ENCODE measurements around the gene PLCZ1.
"Not testable (repeated sequence)": the region's sequence is repeated elsewhere in the genome, so short reads cannot be mapped to it uniquely, and the experiment has no call there.

The PLCZ1 gene, protein sequence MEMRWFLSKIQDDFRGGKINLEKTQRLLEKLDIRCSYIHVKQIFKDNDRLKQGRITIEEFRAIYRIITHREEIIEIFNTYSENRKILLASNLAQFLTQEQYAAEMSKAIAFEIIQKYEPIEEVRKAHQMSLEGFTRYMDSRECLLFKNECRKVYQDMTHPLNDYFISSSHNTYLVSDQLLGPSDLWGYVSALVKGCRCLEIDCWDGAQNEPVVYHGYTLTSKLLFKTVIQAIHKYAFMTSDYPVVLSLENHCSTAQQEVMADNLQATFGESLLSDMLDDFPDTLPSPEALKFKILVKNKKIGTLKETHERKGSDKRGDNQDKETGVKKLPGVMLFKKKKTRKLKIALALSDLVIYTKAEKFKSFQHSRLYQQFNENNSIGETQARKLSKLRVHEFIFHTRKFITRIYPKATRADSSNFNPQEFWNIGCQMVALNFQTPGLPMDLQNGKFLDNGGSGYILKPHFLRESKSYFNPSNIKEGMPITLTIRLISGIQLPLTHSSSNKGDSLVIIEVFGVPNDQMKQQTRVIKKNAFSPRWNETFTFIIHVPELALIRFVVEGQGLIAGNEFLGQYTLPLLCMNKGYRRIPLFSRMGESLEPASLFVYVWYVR

DNA sequence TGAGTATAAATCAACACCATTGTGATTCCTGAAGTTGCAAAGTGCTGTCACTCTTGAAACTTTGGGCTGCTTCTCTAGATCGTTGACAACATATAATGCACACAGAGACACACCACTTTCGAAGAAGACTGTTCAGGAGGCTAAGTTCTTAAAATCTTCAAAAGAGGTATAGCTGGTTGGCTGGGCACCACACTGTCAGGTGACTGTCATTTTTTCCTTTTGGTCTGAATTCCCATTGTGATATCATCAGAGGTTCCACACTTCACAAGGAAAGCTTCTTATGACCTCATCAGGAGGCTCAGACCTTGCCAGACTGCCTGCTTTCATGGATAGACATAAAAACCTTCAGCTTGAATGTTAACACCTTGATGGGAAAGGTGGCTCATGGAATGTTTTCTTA, at the start of gene PLCZ1, which contains the start of gene CAPZA3:
PLCZ1 (minus strand) TSS at position 194 of the 400 bp plus-strand sequence. CDS start 641 bp downstream, outside the sequence.
CAPZA3 (plus strand) TSS at position 301 of the 400 bp plus-strand sequence. CDS start 150 bp downstream, outside the sequence.
- no peak for DNase-seq

DNA sequence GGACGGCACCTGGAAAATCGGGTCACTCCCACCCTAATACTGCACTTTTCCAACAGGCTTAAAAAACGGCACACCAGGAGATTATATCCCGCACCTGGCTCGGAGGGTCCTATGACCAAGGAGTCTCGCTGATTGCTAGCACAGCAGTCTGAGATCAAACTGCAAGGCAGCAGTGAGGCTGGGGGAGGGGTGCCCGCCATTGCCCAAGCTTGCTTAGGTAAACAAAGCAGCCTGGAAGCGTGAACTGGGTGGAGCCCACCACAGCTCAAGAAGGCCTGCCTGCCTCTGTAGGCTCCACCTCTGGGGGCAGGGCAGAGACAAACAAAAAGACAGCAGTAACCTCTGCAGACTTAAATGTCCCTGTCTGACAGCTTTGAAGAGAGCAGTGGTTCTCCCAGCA, 47.7 kb upstream of the PLCZ1 start:
- not testable (repeated sequence) for DNase-seq

DNA sequence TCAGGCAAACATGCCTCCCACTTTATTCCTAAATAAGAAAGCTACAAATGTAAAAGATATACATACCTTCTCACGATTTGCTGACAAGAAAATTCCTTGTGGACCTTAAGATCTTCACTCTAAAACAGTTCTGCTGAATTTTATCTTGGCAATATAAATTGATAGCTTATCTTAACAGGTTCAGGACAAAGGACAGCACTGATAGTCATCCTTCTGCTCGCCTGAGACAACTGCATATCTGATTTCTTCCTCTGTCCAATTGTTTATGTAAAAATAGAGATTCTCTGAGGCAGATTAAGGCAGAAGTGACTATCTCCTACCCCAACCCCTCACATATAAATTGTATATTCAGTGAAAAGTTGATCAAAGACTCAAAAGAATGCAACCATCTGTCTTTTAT, 45.0 kb upstream of the PLCZ1 start:
- DNase-seq: no peak

DNA sequence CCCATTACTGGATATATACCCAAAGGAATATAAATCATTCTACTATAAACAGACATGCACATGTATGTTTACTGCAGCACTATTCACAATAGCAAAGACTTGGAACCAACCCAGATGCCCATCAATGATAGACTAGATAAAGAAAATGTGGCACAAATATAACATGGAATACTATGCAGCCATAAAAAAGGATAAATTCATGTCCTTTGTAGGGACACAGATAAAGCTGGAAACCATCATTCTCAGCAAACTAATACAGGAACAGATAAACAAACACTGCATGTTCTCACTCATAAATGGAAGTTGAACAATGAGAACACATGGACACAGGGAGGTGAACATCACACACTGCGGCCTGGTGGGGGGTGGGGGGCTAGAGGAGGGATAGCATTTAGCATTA, 28.7 kb upstream of the PLCZ1 start:
- DNase-seq: not testable (repeated sequence)

DNA sequence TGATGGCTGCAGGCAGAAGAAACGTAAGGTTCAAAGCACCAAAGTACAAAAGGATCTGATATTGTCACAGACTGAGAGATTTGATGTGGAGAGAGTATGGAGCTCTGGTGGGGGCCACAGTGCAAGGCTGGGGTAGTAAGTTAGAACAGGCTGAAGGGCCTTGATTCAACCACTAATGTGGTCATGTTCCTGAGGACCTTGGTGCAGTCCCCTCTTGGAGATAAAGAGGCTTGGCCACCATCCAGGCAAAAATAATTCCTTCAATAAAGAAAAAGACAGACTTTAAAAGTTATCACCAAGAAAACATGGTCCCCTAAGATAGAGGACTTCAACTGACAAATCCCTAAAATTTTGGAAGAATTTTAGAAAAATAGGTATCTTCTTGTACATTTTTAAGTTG, 17.5 kb upstream of the PLCZ1 start:
- DNase-seq: no peak

DNA sequence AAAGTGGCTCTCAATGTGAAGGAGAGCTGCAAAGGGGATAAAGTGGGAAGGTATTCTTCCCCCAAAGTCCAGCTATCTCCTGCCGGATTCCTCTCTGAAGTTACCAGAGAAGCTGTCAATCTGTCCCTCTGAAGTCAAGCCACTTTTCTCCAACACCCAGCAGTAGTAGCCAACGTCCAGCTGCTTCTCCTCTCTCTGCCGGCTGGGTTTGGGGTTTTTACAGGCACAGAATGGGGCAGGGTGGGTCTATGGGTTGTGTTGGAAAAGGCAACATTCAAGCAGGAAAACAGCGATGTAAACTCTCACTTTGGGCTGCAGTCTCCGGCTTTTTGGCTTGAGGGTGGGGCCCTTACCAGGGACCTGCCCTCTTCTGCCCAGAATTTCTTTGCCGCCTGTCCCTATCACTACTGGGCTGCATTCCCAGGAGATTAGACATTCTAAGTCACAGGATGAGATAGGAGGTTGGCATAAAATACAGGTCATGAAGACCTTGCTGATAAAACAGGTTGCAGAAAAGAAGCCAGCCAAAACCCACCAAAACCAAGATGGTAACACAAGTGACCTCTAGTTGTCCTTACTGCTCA, 16.4 kb upstream of the PLCZ1 start:
- DNase-seq: no peak

DNA sequence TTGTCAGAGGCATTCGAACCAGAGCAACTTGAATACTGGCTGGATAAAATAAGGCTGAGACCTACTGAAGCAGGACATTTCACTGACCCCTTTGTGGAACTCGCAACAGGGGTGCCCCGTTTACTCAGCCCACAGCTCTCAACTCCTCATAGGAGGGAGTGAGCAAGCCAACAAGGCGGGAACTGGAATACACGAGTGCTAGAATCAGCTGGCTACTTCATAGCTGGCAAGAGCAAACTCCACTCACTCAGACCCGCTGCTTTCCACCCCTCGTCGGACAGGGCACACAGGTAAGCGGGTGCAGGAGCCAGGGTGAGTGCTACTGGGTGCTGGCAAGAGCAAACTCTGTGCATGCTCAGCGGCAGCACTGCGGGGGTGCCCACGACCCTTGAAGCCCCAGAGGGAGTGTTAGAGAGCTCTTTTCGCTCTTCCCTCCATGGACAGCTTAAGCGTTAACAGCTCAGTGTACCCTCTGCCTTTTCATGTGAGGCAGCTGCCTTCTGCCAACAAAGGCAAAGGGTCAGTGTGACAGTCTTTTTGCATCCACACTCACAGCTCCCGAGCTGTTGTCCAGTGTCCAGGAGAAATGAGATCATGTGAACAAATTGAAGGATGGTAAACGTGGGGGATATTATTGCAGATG, 15.8 kb upstream of the PLCZ1 start:
- DNase-seq: no peak

DNA sequence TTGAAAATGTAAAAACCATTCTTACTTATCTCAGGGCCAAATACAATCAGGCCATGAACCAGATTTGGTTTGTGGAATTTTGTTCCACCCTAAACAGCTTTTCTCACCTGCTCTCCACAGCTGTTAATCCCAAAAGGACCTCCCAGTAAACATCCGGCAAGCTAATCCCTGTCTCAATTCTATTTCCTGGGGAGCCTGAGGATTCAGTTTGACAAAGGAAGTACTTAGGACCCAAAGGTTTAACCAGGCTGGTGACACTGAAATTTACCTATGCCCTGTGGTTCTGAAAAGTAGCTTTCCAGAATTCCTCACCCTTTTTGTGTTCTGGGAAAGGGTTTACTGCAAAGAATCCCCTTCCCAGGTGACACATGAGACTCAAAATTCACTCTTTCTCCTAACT, 15.1 kb upstream of the PLCZ1 start:
- no peak for DNase-seq

DNA sequence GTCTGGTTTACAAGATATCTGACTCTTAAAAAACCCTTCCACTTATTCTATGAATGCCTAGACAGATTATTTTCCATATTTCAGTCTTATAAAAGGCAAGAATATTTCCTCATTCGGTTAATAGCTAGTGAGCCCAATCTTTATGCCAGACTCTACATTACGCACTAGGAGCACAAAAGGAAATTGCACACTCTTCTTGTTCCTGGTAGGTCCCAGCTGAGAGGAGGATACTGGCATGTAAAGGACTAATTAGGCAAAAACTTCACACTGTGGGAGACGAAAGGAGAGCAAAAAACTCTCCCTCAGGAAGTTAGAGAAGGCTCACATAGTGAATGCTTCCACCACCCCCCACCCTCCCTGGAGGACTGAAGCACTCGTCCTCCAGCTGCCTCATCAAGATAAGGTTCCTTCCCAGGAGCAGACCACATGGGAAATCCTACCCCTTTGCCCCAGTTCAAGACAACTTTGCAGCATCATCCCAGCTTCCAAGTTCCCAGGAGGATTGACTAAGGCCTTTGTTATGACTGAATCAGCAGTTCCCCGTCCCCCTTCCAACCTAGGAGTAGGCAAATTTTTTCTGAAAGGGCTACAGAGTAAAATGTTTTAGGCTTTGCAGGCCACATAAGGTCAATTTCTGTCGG, 14.6 kb upstream of the PLCZ1 start:
- DNase-seq: no peak

DNA sequence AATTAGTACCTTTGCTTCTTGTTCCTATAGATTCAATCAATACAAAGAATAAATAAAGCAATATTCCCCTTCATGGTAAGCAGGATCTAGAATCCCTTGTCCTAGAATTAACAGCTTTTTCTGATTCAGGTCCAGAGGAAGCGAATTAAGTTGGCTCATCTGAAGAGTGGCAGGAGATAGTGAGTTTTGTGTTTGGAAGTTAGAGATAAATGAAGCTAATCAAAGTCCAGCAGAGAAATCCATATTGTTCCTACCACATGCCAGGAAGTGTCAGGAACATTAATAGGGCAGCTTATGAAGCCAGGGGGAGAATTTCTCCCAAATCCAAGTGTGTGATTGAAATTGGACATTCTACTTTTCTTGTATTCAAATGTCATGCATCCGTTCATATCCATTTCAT, 14.1 kb upstream of the PLCZ1 start:
- DNase-seq: no peak

DNA sequence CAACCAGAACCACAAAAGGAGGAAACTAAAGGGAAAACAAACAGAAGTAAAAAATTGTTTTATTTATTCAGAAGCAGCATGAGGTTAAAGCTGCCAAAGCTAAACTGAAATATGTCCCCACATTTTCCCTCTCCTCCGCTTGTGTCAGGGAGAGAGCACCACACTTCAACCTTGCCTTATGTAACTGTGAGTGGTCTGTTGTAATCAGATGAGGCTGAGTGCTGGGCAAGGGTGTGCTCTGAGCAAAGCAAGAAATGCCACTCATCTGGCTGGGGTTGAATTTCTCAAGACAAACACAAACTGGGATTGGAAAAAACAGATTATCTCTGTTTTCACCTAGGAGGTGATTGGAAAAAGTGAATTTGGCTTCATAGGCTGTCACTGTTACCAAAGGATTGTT, 12.3 kb upstream of the PLCZ1 start:
- no peak for DNase-seq

DNA sequence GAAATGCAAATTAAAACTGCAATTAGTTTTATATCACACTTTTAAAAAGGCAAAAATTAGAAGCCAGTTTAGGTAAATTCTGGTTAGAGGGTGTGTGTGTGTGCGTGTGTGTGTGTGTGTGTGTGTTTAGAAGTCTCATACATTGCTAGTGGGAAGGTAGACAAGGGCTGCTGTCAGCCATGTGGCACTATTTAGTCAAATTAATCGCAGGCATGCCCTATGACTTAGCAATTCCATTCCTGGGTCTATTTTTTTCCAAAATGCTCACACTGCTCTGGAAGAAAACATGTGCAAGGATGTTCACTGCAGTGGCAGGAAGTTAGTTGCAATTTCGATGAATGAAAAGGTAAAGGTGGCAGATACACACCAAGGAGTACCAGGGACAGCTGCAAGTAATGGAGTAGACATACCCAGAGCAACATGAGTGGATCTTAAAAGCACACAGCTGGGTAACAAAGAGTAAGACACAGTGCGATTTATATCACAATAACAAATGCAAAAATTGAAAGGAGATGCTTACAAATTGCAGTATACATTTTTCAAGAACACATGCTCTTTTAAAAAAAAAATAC, 11.7 kb upstream of the PLCZ1 start:
- DNase-seq: no peak

DNA sequence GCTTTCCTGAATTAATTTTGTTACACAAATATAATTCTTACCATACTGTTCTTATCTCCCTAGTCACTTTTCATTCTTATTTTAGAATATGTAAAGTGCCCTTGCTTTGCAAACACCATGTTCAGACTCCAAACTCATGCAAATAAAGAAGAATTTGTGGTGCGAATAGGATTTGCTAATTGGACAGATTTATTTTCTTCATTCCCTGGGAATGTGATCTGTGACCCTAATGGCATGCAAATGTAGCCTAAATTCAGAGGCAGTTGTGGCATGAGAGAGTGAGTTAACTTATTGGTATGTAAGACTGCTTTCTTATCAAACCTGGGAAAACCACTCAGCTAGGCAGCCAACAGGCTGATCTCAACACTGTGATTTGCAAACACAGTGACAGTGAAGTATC, 10.1 kb upstream of the PLCZ1 start:
- no peak for DNase-seq

DNA sequence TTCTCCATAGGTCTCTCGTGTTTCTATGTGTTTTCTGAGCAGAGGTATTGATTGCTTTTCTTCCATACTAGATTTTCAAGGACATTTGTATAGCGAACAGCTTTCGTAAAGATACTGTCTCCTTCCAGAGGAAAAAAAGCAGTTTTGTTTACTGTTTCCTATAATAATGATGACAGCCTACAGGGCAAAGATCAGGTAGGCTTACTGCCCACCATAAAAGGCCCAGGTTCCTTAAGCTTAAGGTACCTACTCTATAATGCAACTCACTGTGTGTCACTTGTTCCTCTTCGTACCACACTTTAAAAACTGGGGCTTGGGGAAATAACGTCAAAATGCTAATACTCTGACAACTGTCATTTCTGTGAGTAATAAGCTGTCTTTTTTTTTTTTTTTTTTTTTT, 6.7 kb downstream of the PLCZ1 start:
- DNase-seq: no peak

DNA sequence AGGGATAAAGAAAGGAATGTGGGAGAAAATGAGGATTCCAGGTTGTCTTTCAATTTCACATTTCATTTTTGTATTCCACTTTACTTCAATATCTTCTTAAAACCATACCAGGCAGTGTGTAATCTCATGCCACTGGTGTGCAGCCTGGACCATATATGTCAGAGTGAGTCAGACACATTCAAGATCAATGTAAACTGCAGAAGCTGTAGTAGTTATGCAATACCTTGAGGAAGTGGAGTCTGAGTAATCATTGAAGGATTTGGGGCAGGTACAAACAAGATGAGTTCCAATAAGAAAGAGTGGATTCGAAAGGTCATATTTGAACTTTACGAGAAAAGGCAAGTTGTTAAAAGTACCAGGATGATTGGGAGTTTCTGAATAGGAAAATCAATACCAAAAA, 14.1 kb downstream of the PLCZ1 start:
- DNase-seq: no peak

DNA sequence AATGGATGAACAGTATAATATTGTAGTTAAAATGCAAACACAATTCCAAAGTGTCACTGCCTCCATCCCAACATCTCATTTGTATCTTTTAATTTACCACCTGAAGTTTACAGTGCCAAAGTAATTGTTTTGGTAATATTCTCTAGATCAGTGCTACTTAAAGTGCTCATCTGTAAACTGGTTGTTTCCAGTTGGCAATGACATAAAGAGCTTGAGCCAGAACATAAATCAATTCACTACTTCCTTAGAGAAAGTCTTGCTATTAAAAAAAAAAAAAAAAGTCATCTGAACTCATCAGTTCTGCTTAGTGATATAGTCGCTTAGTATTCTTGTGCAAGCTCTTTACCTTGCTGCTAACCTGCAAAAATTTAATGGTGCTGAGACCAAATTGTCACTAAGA, 16.4 kb downstream of the PLCZ1 start:
- no peak for DNase-seq

DNA sequence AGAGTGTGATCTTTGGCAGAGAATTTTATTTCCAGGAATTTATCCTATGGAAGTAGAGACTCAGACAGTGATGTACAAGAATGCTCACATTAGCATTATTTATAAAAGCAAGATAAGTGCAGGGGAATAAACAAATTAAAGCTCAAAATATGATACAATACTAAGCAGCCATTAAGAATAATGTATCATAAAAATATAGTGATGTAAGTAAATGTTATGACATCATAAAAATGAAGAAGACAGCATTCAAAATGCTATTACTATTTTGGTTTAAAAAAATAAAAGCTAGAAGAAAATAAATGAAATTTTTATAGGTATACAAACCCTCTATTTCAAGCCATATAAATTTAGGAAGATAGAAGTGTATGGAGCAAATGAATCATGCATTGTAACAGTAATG, 17.1 kb downstream of the PLCZ1 start:
- DNase-seq: no peak

DNA sequence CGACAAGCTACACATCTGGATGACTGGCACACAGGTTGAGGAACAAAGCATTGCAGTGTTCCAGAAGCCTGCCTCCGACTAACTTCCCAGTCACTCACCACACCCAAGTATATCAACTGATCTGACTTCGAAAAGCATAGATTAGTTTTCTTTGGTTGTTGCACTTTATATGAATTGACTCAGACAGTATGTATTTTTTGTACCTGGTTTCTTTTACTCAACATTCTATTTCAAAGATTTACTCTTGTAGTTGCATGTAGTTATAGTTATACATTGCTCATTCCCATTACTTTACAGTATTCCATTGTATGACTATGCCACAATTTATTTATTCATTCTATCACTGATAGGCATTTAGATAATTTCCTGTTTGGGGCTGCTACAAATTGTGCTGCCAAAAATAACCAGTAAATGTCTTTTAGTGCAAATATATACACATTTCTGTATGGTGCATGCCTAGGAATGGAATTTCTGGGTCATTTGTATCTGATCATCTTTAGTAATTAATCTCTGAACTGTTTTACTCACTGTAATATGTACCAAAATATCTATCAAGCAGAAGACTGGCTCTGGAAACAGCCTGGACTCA, 17.8 kb downstream of the PLCZ1 start:
- no peak for DNase-seq

DNA sequence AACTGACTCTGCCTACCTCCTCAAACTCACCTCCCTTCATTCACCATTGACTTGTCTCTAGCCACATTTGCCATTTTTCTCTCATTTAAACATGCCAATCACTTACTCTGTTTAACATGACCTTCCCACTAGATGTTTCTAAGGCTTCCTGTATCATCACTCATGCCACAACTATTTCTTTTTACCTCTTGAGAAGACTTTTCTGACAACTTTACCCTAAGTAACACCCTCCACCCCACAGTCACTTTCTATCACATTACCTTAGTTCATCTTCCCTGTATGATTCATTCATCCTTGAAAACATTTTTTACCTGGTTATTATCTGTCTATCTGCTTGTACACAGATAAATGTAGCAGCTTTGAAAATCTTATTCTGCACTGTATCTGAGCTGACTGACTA, 19.4 kb downstream of the PLCZ1 start:
- no peak for DNase-seq

DNA sequence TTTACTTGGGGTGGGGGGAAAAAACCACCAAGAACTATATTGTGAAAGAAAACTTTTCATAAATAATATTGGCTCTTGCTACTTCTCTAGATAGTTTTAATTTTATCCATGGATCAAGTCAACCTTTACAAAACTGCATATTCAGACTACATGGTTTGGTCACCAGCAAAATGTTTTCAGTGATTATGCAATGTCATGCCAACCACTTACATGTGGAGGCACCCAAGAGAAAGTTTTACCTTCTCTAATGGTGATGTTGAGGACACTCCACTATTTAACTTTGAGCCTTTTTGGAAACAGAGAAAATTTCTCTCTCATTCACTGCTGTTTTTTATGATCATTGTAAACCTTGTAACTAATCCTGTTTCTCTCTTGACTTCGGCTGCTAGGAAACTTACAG, 21.6 kb downstream of the PLCZ1 start:
- DNase-seq: no peak

DNA sequence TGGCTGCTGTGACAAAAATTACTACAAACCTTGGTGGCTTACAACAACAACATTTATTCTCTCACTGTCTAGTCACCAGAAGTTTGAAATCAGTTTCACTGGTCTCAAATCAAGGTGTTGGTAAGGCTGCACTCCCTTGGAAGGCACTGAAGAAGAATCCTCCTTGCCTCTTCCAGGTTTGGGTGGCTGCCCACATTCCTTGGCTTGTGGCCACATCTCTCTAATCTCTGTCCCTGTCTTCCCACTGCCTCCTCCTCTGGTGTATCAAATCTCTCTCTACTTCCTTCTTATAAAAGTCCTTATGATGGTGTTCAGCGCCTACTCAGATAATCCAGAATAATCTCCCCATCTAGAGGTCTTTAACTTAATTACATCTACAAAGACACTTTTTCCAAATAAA, 31.0 kb downstream of the PLCZ1 start:
- DNase-seq: no peak

DNA sequence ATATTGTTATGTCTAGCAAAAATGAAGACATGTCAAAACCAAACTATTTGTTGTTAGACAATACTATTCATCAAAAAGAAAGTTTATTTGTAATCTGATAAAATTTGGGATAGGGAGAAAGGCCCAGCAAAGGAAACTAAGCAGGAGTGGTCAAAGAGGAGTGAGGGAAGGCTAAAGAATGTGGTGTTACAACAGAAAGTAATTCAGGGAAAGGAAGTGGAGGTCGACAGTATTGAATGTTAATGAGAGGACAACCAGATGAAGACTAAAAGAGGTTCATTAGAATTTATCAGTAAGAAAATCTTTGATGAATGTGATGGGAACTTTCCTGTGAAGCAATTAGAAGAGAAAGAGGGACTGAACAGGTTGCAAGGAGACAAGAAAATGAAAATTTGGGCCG, 33.9 kb downstream of the PLCZ1 start:
- no peak for DNase-seq

DNA sequence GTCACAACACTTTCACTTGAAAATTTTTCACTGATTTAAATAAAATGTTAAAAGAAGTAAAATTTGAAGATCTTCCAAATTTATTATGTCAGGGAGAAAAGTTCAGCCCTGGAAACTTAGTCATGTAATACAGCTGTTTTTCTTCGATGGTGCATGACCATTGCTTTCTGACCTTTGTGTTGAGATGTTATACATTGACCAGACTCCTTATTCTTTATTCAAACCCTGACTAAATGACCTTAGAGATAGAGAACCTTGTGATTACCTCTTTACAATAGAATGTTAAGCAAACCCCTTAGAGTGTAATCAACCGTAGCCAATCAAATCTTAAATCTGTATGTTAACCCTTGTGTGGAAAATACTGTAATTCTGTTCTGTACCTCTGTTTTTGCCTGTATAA, 34.5 kb downstream of the PLCZ1 start:
- no peak for DNase-seq

Measured in stimulated activated naive CD4-positive, alpha-beta T cell treated with Interleukin-2 at 50 U/mL for 16 hours (primary cell).